CD8-positive, alpha-beta memory T cell (primary cell): ENCODE measurements around the gene ZNF621. TPM values are rescaled to one million over a fixed set of nuclear protein-coding genes. Genes with fewer than 3 reads are reported as not detected.

Source experiments
- CTCF ChIA-PET: fragments of 350-600 bp; sonication (Branson Sonifier 250); formaldehyde crosslinking; loops from one replicate; lab custom pipeline; 2021; ENCODE audit warnings: antibody characterized with exemption; lab: Charles Lee
- POLR2A ChIA-PET: fragments of 350-600 bp; sonication (Branson Sonifier 250); formaldehyde crosslinking; loops from one replicate; lab custom pipeline; 2021; ENCODE audit warnings: antibody characterized with exemption; lab: Charles Lee
- DNase-seq, 5 donors: peaks; one replicate each; pipeline versions ENCODE4 v3.0.0 to v3.0.0-alpha.2; 2020 to 2022; ENCODE audit warnings: mixed read lengths in 1 of 5
- H3K27ac ChIP-seq: one replicate; pipeline ENCODE4 v1.7.0; 2013; ENCODE audit warnings: low read depth, mild to moderate bottlenecking, low read length, moderate library complexity
- H3K27me3 ChIP-seq: 2 replicates; pipeline ENCODE4 v1.7.0; 2013; ENCODE audit warnings: low read length, mild to moderate bottlenecking; ENCODE audit not compliant: insufficient read depth, poor library complexity, severe bottlenecking
- H3K36me3 ChIP-seq: 2 replicates; pipeline ENCODE4 v1.7.0; 2013; ENCODE audit warnings: mild to moderate bottlenecking, low read length, moderate library complexity; ENCODE audit not compliant: insufficient read depth
- H3K4me1 ChIP-seq: 2 replicates; pipeline ENCODE4 v1.7.0; 2013; ENCODE audit warnings: mild to moderate bottlenecking, low read length, moderate library complexity; ENCODE audit not compliant: insufficient read depth
- H3K4me3 ChIP-seq: 2 replicates; pipeline ENCODE4 v1.7.0; 2013; ENCODE audit warnings: mild to moderate bottlenecking, low read length
- H3K9me3 ChIP-seq: 2 replicates; pipeline ENCODE4 v1.7.0; 2013; ENCODE audit warnings: mild to moderate bottlenecking, low read length
- H3K27ac Mint-ChIP-seq, 8 donors: one replicate each; pipeline ENCODE4 v1.8.0; 2020 to 2021; ENCODE audit warnings: mixed read lengths in 8 of 8, mild to moderate bottlenecking in 6 of 8, inconsistent platforms in 3 of 8, moderate library complexity in 3 of 8
- H3K27me3 Mint-ChIP-seq, 2 donors: one replicate each; pipeline ENCODE4 v1.8.0; 2020 to 2021; ENCODE audit warnings: mixed read lengths in 2 of 2, mild to moderate bottlenecking in 1 of 2, moderate library complexity in 1 of 2
- H3K36me3 Mint-ChIP-seq, 3 donors: one replicate each; pipeline ENCODE4 v1.8.0; 2020 to 2021; ENCODE audit warnings: mixed read lengths in 3 of 3, inconsistent platforms in 1 of 3, mild to moderate bottlenecking in 1 of 3
- H3K4me1 Mint-ChIP-seq, 3 donors: one replicate each; pipeline ENCODE4 v1.8.0; 2020 to 2021; ENCODE audit warnings: mixed read lengths in 3 of 3, inconsistent platforms in 1 of 3, mild to moderate bottlenecking in 1 of 3
- H3K4me3 Mint-ChIP-seq, 7 donors: one replicate each; pipeline ENCODE4 v1.8.0; 2020 to 2021; ENCODE audit warnings: mixed read lengths in 7 of 7, mild to moderate bottlenecking in 6 of 7, moderate library complexity in 4 of 7, inconsistent platforms in 2 of 7
- H3K9me3 Mint-ChIP-seq, 5 donors: one replicate each; pipeline ENCODE4 v1.8.0; 2020 to 2022; ENCODE audit warnings: mixed read lengths in 5 of 5, mild to moderate bottlenecking in 3 of 5, moderate library complexity in 2 of 5, inconsistent platforms in 1 of 5
- polyA plus RNA-seq: library from polyadenylated mRNA; unstranded; fragments of 300-500 nt; fragmentation: Illumina TruSeq; gene quantifications from one replicate; pipeline ENCODE4 v1.2.3, GENCODE V29; 2021
- total RNA-seq, 2 experiments: library from RNA; stranded (reverse); gene quantifications; one replicate each; pipeline ENCODE4 v1.2.3, GENCODE V29; 2021

Gene ZNF621
- total and polyA plus RNA-seq, 3 experiments from 2014 or later = 3.2 to 22.5 (median 20.7) TPM

GRCh38 chr3:40576396-40576795 lies 51.6 kb downstream of the ZNF621 start:
- H3K27me3 ChIP-seq = peaks cover 6% of the 10 kb centered on the region
- no peaks in the 10 kb centered on the region for H3K9me3 ChIP-seq
- CTCF ChIA-PET = interaction anchor here (1.5 to 1.9 kb wide), 2 partner anchors 9 to 1305 kb away, joined by 6 to 7 read pairs; no protein-coding TSS in a partner anchor
- POLR2A ChIA-PET = no interaction called here
- Mint-ChIP-seq H3K36me3 (no peaks in the 10 kb centered on the region), H3K4me1 (no peaks in the 10 kb centered on the region), H3K27ac (no peak overlapping the region), H3K9me3 (no peaks in the 10 kb centered on the region), H3K4me3 (no peak overlapping the region), H3K27me3 (peaks cover 3 to 26% of the 10 kb centered on the region in 2 donors)
- no peaks in the 10 kb centered on the region for H3K4me1 ChIP-seq
- DNase-seq = no peak
- H3K36me3 ChIP-seq = no peaks in the 10 kb centered on the region
- H3K4me3 ChIP-seq = no peak overlapping the region
- no peak overlapping the region for H3K27ac ChIP-seq

GRCh38 chr3:40580494-40581091 lies 55.8 kb downstream of the ZNF621 start:
- Histone ChIP-seq H3K27ac (no peak overlapping the region), H3K4me1 (no peaks in the 10 kb centered on the region), H3K36me3 (no peaks in the 10 kb centered on the region), H3K9me3 (no peaks in the 10 kb centered on the region), H3K27me3 (peaks cover 6% of the 10 kb centered on the region), H3K4me3 (no peak overlapping the region)
- Mint-ChIP-seq H3K27me3 (peaks cover 2 to 20% of the 10 kb centered on the region in 2 donors), H3K36me3 (no peaks in the 10 kb centered on the region), H3K9me3 (no peaks in the 10 kb centered on the region), H3K27ac (no peak overlapping the region), H3K4me3 (no peak overlapping the region), H3K4me1 (no peaks in the 10 kb centered on the region)
- POLR2A ChIA-PET = no interaction called here
- peak; percentile 27 to 73 (median 35) for DNase-seq
- CTCF ChIA-PET = interaction anchor here (1.0 to 2.4 kb wide), 10 partner anchors 9 to 1649 kb away, joined by 3 to 18 read pairs (median 4); partner anchors contain the start of gene RPL14

GRCh38 chr3:40581166-40581565 lies 56.4 kb downstream of the ZNF621 start:
- H3K4me3 ChIP-seq = no peak overlapping the region
- Mint-ChIP-seq H3K27ac (no peak overlapping the region), H3K36me3 (no peaks in the 10 kb centered on the region), H3K4me3 (no peak overlapping the region), H3K27me3 (peaks cover 2 to 18% of the 10 kb centered on the region in 2 donors), H3K4me1 (no peaks in the 10 kb centered on the region), H3K9me3 (no peaks in the 10 kb centered on the region)
- H3K27me3 ChIP-seq = peaks cover 6% of the 10 kb centered on the region
- no peak overlapping the region for H3K27ac ChIP-seq
- ChIA-PET CTCF (interaction anchor here (1.0 to 2.4 kb wide), 10 partner anchors 8 to 1648 kb away, joined by 3 to 18 read pairs (median 4); partner anchors contain the start of gene RPL14), POLR2A (no interaction called here)
- H3K36me3 ChIP-seq = no peaks in the 10 kb centered on the region
- no peak for DNase-seq
- no peaks in the 10 kb centered on the region for H3K4me1 ChIP-seq
- H3K9me3 ChIP-seq = no peaks in the 10 kb centered on the region

- ChIA-PET CTCF (interaction anchor here (1.2 to 3.9 kb wide), 3 partner anchors 10 to 1861 kb away, joined by 3 to 43 read pairs (median 6); no protein-coding TSS in a partner anchor), POLR2A (no interaction called here)
- Histone ChIP-seq H3K4me3 (no peak overlapping the region), H3K36me3 (no peaks in the 10 kb centered on the region), H3K4me1 (no peaks in the 10 kb centered on the region), H3K9me3 (no peaks in the 10 kb centered on the region), H3K27ac (no peak overlapping the region), H3K27me3 (peaks cover 6% of the 10 kb centered on the region)
- no peaks in the 10 kb centered on the region for H3K36me3 Mint-ChIP-seq
- no peak overlapping the region for H3K4me3 Mint-ChIP-seq
- H3K4me1 Mint-ChIP-seq = no peaks in the 10 kb centered on the region
- no peak overlapping the region for H3K27ac Mint-ChIP-seq
- H3K27me3 Mint-ChIP-seq = peaks cover 2 to 18% of the 10 kb centered on the region in 2 donors
- H3K9me3 Mint-ChIP-seq = no peaks in the 10 kb centered on the region
- DNase-seq = no peak
Observed at GRCh38 chr3:40582401-40583027, 57.8 kb downstream of the ZNF621 start.

GRCh38 chr3:40583691-40584090 lies 58.9 kb downstream of the ZNF621 start:
- Histone ChIP-seq H3K4me1 (no peaks in the 10 kb centered on the region), H3K4me3 (no peak overlapping the region), H3K9me3 (no peaks in the 10 kb centered on the region), H3K27me3 (peaks cover 6% of the 10 kb centered on the region), H3K36me3 (no peaks in the 10 kb centered on the region), H3K27ac (no peak overlapping the region)
- DNase-seq = no peak
- H3K27me3 Mint-ChIP-seq = peaks cover 2 to 15% of the 10 kb centered on the region in 2 donors
- no peak overlapping the region for H3K27ac Mint-ChIP-seq
- H3K4me1 Mint-ChIP-seq = no peaks in the 10 kb centered on the region
- no peaks in the 10 kb centered on the region for H3K36me3 Mint-ChIP-seq
- no peaks in the 10 kb centered on the region for H3K9me3 Mint-ChIP-seq
- ChIA-PET CTCF (interaction anchor here (1.0 to 3.9 kb wide), 7 partner anchors 9 to 1507 kb away, joined by 3 to 43 read pairs (median 6); partner anchors contain the start of gene TRAK1), POLR2A (no interaction called here)
- no peak overlapping the region for H3K4me3 Mint-ChIP-seq

- Mint-ChIP-seq H3K36me3 (no peaks in the 10 kb centered on the region), H3K27ac (no peak overlapping the region), H3K4me3 (no peak overlapping the region), H3K4me1 (no peaks in the 10 kb centered on the region), H3K27me3 (peaks cover 7 to 15% of the 10 kb centered on the region in 2 donors), H3K9me3 (no peaks in the 10 kb centered on the region)
- Histone ChIP-seq H3K27me3 (peaks cover 6% of the 10 kb centered on the region), H3K36me3 (no peaks in the 10 kb centered on the region), H3K9me3 (no peaks in the 10 kb centered on the region), H3K27ac (no peak overlapping the region), H3K4me3 (no peak overlapping the region), H3K4me1 (no peaks in the 10 kb centered on the region)
- ChIA-PET POLR2A (no interaction called here), CTCF (interaction anchor here (1.0 to 3.9 kb wide), 10 partner anchors 8 to 1506 kb away, joined by 3 to 43 read pairs (median 6); partner anchors contain the start of gene TRAK1)
- peak; percentile 41 to 73 (median 51) for DNase-seq
Observed at GRCh38 chr3:40584625-40585189, 59.9 kb downstream of the ZNF621 start.

GRCh38 chr3:40585381-40586016 lies 60.7 kb downstream of the ZNF621 start:
- no peaks in the 10 kb centered on the region for H3K36me3 Mint-ChIP-seq
- POLR2A ChIA-PET = no interaction called here

More at GRCh38 chr3:40585381-40586016, 60.7 kb downstream of the ZNF621 start:
- H3K27ac Mint-ChIP-seq = peak overlapping the region in 2 of 8 donors; percentile 14 to 30
- peaks cover 9 to 10% of the 10 kb centered on the region in 2 donors for H3K27me3 Mint-ChIP-seq
- H3K4me1 Mint-ChIP-seq = no peaks in the 10 kb centered on the region
- peaks cover 2% of the 10 kb centered on the region for H3K27me3 ChIP-seq
- H3K9me3 Mint-ChIP-seq = no peaks in the 10 kb centered on the region
- H3K4me3 Mint-ChIP-seq = no peak overlapping the region
- CTCF ChIA-PET = interaction anchor here (1.1 to 3.9 kb wide), 7 partner anchors 9 to 1296 kb away, joined by 3 to 43 read pairs (median 5); no protein-coding TSS in a partner anchor
- no peaks in the 10 kb centered on the region for H3K36me3 ChIP-seq
- no peaks in the 10 kb centered on the region for H3K4me1 ChIP-seq
- H3K4me3 ChIP-seq = no peak overlapping the region
- DNase-seq = no peak
- no peak overlapping the region for H3K27ac ChIP-seq
- no peaks in the 10 kb centered on the region for H3K9me3 ChIP-seq
